ENCODE data around the gene ADPRHL1.

DNA sequence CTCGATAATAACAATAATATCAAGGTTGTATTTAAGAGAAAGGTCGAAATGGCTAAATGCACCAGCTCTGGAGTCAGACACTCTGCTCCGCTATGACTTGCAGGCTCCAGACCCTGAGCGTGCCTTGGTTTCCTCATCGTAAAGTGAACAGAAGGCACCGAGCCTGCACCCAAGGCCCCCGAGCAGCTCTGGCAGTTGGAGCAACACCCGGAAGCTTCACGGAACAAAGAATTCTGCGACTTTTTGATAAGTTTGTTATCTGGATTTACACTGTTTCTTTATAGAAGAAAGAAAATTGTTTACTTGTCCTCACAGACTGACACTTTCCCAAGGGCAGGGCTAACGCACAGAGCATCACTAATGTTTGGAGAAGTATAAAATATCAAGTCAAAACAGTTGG is 93.7 kb downstream of the ADPRHL1 start:
- TF ChIP-seq CTCF (conservative IDR thresholded peaks at IDR 0.05), result no peak
- no peak for TF ChIP-seq ZFX (IDR thresholded peaks at IDR 0.05)
